HG03108 (cell line): ENCODE measurements around the gene IFNA7.
"Not testable (repeated sequence)": the region's sequence is repeated elsewhere in the genome, so short reads cannot be mapped to it uniquely, and the experiment has no call there.

Experiments
- ATAC-seq: cut with Tn5 transposase; IDR thresholded peaks from one replicate; pipeline ENCODE4 v1.9.1; 2021; ENCODE audit warnings: moderate library complexity; ENCODE audit not compliant: unreplicated experiment

The IFNA7 gene

GRCh38 chr9:21182810-21183736 is 18.9 kb downstream of the IFNA7 start:
- peak; percentile 89 for ATAC-seq

GRCh38 chr9:21174671-21175070 is 27.3 kb downstream of the IFNA7 start:
- ATAC-seq: no peak

DNA sequence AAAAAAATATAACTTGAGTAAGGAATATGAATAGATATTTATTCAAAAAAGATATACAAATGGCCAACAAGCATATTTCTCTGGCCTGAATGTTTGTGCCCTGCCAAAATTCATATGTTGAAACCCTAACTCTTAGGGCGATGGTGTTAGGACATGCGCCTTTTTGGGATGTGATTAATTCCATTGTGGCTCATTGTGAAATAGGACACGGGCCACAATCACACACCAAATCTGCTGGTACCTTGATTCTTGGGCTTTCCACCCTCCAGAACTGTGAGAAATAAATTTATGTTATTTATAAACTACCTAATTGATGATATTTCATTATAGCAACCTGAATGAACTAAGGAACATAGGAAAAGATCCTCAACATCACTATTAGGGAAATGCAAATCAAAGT is 29.8 kb downstream of the IFNA7 start:
- no peak for ATAC-seq

GRCh38 chr9:21171351-21171750 is 30.7 kb downstream of the IFNA7 start:
- ATAC-seq: no peak

- not testable (repeated sequence) for ATAC-seq
Measured at GRCh38 chr9:21166560-21166959, 35.4 kb downstream of the IFNA7 start, which contains the start of gene IFNA21. IFNA21 (minus strand) TSS chr9:21166660; CDS start chr9:21166612, 48 bp downstream.

- no peak for ATAC-seq
Measured at GRCh38 chr9:21165516-21165915, 36.5 kb downstream of the IFNA7 start.

- peak; percentile 94 for ATAC-seq
Measured at GRCh38 chr9:21160178-21160577, 41.8 kb downstream of the IFNA7 start.

GRCh38 chr9:21155501-21155900 is 46.5 kb downstream of the IFNA7 start:
- no peak for ATAC-seq

- ATAC-seq: peak; percentile 85
Measured at GRCh38 chr9:21154018-21154608, 47.9 kb downstream of the IFNA7 start.

- ATAC-seq: peak; percentile 14
Measured at GRCh38 chr9:21153336-21154017, 48.5 kb downstream of the IFNA7 start.
